ENCODE results near the gene SPIN1. TPM values are rescaled to one million over a fixed set of nuclear protein-coding genes. Genes with fewer than 3 reads are reported as not detected.

The SPIN1 gene
- total RNA-seq, 1 experiment from 2014 or later, result 76.9 TPM

DNA sequence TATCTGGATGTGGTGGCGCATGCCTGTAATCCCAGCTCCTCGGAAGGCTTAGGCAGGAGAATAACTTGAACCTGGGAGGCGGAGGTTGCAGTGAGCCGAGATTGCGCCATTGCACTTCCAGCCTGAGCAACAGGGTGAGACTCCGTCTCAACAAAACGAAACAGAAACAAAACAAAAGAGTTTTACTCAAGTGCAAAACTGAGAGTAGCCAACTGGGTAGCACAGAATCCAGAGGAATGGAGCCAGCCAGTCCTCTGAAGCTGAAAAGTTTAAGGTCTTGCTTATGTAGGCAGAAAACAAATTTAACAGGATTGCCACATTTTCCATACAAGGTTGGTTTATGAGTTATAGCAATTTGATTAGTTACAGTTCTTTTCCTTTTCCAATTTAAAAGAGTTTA, 32.0 kb downstream of the SPIN1 start:
- Histone ChIP-seq H3K9me3 (ENCODE audit: control insufficient read depth, insufficient read depth, low read depth, low read length) (peaks cover 13% of the 10 kb centered on the region; the same call in 1 of the 2 replicates), H3K36me3 (ENCODE audit: control insufficient read depth, insufficient read depth, low read length) (no peaks in the 10 kb centered on the region; the same call in 1 of the 2 replicates), H3K4me3 (ENCODE audit: low read depth in 2 of 2, low read length in 2 of 2) (no peak overlapping the region), H3K27ac (ENCODE audit: low read length) (no peak overlapping the region), H3K4me1 (ENCODE audit: control insufficient read depth, insufficient read depth, low read length) (no peaks in the 10 kb centered on the region), H3K27me3 (ENCODE audit: control insufficient read depth, insufficient read depth, low read length) (no peaks in the 10 kb centered on the region)
- POLR2A ChIA-PET, result no interaction called here
- ATAC-seq (no peak), DNase-seq (ENCODE audit: low read depth, low spot score) (no peak)
- BruUV-seq (replicated peaks), result no TSS peak
- CTCF ChIA-PET, result no interaction called here
- in situ Hi-C loops (cut with HindIII; ENCODE audit: low pct_unique_long_range_greater_than_20kb, low sequenced_read_pairs), result no loop called here
- TF ChIP-seq SIN3A (IDR thresholded peaks at IDR 0.05; ENCODE audit: borderline replicate concordance, insufficient read depth, low read depth, low read length), result no peak
- TF ChIP-seq, protein P1, sequence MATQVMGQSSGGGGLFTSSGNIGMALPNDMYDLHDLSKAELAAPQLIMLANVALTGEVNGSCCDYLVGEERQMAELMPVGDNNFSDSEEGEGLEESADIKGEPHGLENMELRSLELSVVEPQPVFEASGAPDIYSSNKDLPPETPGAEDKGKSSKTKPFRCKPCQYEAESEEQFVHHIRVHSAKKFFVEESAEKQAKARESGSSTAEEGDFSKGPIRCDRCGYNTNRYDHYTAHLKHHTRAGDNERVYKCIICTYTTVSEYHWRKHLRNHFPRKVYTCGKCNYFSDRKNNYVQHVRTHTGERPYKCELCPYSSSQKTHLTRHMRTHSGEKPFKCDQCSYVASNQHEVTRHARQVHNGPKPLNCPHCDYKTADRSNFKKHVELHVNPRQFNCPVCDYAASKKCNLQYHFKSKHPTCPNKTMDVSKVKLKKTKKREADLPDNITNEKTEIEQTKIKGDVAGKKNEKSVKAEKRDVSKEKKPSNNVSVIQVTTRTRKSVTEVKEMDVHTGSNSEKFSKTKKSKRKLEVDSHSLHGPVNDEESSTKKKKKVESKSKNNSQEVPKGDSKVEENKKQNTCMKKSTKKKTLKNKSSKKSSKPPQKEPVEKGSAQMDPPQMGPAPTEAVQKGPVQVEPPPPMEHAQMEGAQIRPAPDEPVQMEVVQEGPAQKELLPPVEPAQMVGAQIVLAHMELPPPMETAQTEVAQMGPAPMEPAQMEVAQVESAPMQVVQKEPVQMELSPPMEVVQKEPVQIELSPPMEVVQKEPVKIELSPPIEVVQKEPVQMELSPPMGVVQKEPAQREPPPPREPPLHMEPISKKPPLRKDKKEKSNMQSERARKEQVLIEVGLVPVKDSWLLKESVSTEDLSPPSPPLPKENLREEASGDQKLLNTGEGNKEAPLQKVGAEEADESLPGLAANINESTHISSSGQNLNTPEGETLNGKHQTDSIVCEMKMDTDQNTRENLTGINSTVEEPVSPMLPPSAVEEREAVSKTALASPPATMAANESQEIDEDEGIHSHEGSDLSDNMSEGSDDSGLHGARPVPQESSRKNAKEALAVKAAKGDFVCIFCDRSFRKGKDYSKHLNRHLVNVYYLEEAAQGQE (IDR thresholded peaks at IDR 0.05; ENCODE audit: insufficient read depth in 1 of 2, low read depth in 2 of 2, low read length in 1 of 2), result no peak
- TF ChIP-seq POLR2AphosphoS5 (IDR thresholded peaks at IDR 0.05; ENCODE audit: low read depth, low read length), result no peak
- intact Hi-C loops (cut with micrococcal nuclease; ENCODE audit: unreplicated experiment), result no loop called here

DNA sequence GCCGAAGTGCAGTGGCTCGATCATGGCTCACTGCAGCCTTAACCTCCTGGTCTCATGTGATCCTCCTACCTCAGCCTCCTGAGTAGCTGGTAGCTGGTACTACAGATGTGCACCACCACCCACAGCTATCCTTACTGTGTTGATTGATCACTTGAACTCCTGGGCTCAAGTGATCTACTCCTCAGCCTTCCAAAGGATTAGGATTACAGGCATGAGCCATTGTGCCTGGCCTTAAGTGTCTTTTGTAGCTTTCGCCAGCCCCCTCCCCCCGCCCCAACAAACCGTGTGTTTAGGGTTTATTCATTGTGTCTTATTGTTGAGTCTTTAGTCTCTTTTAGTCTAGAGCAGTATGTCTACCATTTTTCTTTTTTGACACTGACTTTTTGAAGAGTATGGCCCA, 33.1 kb downstream of the SPIN1 start:
- Histone ChIP-seq H3K9me3 (ENCODE audit: control insufficient read depth, insufficient read depth, low read depth, low read length) (peaks cover 13% of the 10 kb centered on the region; the same call in 1 of the 2 replicates), H3K27me3 (ENCODE audit: control insufficient read depth, insufficient read depth, low read length) (no peaks in the 10 kb centered on the region), H3K4me3 (ENCODE audit: low read depth in 2 of 2, low read length in 2 of 2) (no peak overlapping the region), H3K4me1 (ENCODE audit: control insufficient read depth, insufficient read depth, low read length) (no peaks in the 10 kb centered on the region), H3K27ac (ENCODE audit: low read length) (no peak overlapping the region), H3K36me3 (ENCODE audit: control insufficient read depth, insufficient read depth, low read length) (no peaks in the 10 kb centered on the region; the same call in 1 of the 2 replicates)
- POLR2A ChIA-PET, result no interaction called here
- BruUV-seq (replicated peaks), result no TSS peak
- intact Hi-C loops (cut with micrococcal nuclease; ENCODE audit: unreplicated experiment), result no loop called here
- CTCF ChIA-PET, result no interaction called here
- DNase-seq (ENCODE audit: low read depth, low spot score) (no peak), ATAC-seq (no peak)
- TF ChIP-seq SIN3A (IDR thresholded peaks at IDR 0.05; ENCODE audit: borderline replicate concordance, insufficient read depth, low read depth, low read length) (no peak), TCF7L2 (IDR thresholded peaks at IDR 0.05; ENCODE audit: low read depth, low read length) (no peak), POLR2AphosphoS5 (IDR thresholded peaks at IDR 0.05; ENCODE audit: low read depth, low read length) (no peak)
- TF ChIP-seq, protein P1 (IDR thresholded peaks at IDR 0.05; ENCODE audit: insufficient read depth in 1 of 2, low read depth in 2 of 2, low read length in 1 of 2), result no peak
- TF ChIP-seq, protein P2, sequence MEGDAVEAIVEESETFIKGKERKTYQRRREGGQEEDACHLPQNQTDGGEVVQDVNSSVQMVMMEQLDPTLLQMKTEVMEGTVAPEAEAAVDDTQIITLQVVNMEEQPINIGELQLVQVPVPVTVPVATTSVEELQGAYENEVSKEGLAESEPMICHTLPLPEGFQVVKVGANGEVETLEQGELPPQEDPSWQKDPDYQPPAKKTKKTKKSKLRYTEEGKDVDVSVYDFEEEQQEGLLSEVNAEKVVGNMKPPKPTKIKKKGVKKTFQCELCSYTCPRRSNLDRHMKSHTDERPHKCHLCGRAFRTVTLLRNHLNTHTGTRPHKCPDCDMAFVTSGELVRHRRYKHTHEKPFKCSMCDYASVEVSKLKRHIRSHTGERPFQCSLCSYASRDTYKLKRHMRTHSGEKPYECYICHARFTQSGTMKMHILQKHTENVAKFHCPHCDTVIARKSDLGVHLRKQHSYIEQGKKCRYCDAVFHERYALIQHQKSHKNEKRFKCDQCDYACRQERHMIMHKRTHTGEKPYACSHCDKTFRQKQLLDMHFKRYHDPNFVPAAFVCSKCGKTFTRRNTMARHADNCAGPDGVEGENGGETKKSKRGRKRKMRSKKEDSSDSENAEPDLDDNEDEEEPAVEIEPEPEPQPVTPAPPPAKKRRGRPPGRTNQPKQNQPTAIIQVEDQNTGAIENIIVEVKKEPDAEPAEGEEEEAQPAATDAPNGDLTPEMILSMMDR (IDR thresholded peaks at IDR 0.05), result no peak
- in situ Hi-C loops (cut with HindIII; ENCODE audit: low pct_unique_long_range_greater_than_20kb, low sequenced_read_pairs), result no loop called here
